Measurements from ENCODE around the gene AMT.

GRCh38 chr3:49428752-49429080 is 6.4 kb upstream of the AMT start:
- TF ChIP-seq CTCF (conservative IDR thresholded peaks at IDR 0.05; ENCODE audit: low read depth, low read length) (no peak), EZH2 (IDR thresholded peaks at IDR 0.05; ENCODE audit: borderline replicate concordance, low read depth, low read length, poor library complexity, severe bottlenecking) (no peak)

Measured in A673 (cell line).